Colonic mucosa (tissue), 4 donors: ENCODE measurements around the gene TIPIN. TPM values are rescaled to one million over a fixed set of nuclear protein-coding genes. Genes with fewer than 3 reads are reported as not detected.
A peak's percentile ranks its signal among the peaks of the same experiment; 100 is the strongest.

Experiments
- DNase-seq: peaks from one replicate; pipeline ENCODE4 v3.0.0-alpha.2; 2020
- H3K27ac ChIP-seq: fragments of 200-600 bp; one replicate; pipeline ENCODE4 v1.8.0; 2021
- H3K27me3 ChIP-seq: fragments of 200-600 bp; one replicate; pipeline ENCODE4 v1.8.0; 2021
- H3K36me3 ChIP-seq: fragments of 200-600 bp; one replicate; pipeline ENCODE4 v1.8.0; 2021
- H3K4me1 ChIP-seq: fragments of 200-600 bp; one replicate; pipeline ENCODE4 v1.8.0; 2021; ENCODE audit warnings: mild to moderate bottlenecking
- H3K4me3 ChIP-seq: fragments of 200-600 bp; one replicate; pipeline ENCODE4 v1.8.0; 2021
- H3K9ac ChIP-seq, 2 donors: one replicate each; pipeline ENCODE4 v1.7.0; 2013; ENCODE audit warnings: control low read depth in 2 of 2, low read depth in 2 of 2, low read length in 2 of 2
- H3K9me3 ChIP-seq: fragments of 200-600 bp; one replicate; pipeline ENCODE4 v1.8.0; 2021
- intact Hi-C: fragments of 100-400 bp; cut with DNase I; formaldehyde crosslinking; loops from one replicate; pipeline ENCODE4 v1.14.1; 2022
- total RNA-seq, 2 donors: library from RNA; stranded (reverse); fragmentation: NEBNext Ultra II Directional in 1 of 2; extraction: Animal tissue kit (Norgen Biotek cat#: 25700) in 1 of 2; gene quantifications; one replicate each; pipeline ENCODE4 v1.2.1, GENCODE V29; 2021
- TF ChIP-seq, protein P1 (sequence below): fragments of 200-600 bp; IDR thresholded peaks from one replicate; pipeline ENCODE4 v1.8.0; 2022; ENCODE audit warnings: antibody characterized with exemption, mild to moderate bottlenecking
- donor health status: healthy.
- donor health status: DM: no; HTN: no; CAD: no.
- donor health status: DM: no; HTN: no; CAD: no.

The TIPIN gene
- total RNA-seq, 2 donors from 2014 or later: 2.9 to 10.6 TPM

DNA sequence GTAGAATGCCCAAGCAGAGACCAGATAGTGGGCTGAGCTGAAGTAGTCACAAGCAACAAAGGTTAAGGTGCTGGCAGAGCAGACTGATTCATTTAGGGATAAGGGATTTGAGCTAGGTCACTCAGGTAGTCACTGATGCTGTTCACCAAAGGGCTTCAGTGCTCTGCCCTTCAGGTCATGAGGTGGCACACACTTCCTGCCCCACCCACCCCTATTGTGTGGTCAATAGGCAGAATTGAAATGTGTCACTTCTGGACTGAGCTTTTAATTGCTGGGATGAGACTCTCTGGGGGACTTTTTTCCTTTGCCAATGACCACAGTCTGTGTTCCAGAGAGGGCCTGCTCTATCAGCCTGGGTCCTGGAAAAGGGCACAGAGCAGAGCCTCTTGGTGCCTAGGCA is 66.0 kb downstream of the TIPIN start:
- Histone ChIP-seq H3K9ac (no peak overlapping the region), H3K27me3 (no peaks in the 10 kb centered on the region), H3K9me3 (no peaks in the 10 kb centered on the region), H3K4me3 (no peak overlapping the region), H3K4me1 (peaks cover 4% of the 10 kb centered on the region), H3K36me3 (no peaks in the 10 kb centered on the region), H3K27ac (no peak overlapping the region)
- TF ChIP-seq, protein P1, sequence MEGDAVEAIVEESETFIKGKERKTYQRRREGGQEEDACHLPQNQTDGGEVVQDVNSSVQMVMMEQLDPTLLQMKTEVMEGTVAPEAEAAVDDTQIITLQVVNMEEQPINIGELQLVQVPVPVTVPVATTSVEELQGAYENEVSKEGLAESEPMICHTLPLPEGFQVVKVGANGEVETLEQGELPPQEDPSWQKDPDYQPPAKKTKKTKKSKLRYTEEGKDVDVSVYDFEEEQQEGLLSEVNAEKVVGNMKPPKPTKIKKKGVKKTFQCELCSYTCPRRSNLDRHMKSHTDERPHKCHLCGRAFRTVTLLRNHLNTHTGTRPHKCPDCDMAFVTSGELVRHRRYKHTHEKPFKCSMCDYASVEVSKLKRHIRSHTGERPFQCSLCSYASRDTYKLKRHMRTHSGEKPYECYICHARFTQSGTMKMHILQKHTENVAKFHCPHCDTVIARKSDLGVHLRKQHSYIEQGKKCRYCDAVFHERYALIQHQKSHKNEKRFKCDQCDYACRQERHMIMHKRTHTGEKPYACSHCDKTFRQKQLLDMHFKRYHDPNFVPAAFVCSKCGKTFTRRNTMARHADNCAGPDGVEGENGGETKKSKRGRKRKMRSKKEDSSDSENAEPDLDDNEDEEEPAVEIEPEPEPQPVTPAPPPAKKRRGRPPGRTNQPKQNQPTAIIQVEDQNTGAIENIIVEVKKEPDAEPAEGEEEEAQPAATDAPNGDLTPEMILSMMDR: no peak
- no peak for DNase-seq
- intact Hi-C loops: no loop called here

GRCh38 chr15:66290007-66290406 is 66.5 kb downstream of the TIPIN start:
- H3K9me3 ChIP-seq: no peaks in the 10 kb centered on the region
- DNase-seq: no peak
- H3K36me3 ChIP-seq: no peaks in the 10 kb centered on the region
- H3K4me3 ChIP-seq: no peak overlapping the region
- TF ChIP-seq, protein P1: no peak
- H3K27ac ChIP-seq: no peak overlapping the region
- intact Hi-C loops: no loop called here
- H3K4me1 ChIP-seq: peaks cover 4% of the 10 kb centered on the region
- H3K27me3 ChIP-seq: no peaks in the 10 kb centered on the region
- H3K9ac ChIP-seq: no peak overlapping the region

GRCh38 chr15:66288551-66289185 is 67.8 kb downstream of the TIPIN start:
- Histone ChIP-seq H3K27me3 (no peaks in the 10 kb centered on the region), H3K9me3 (no peaks in the 10 kb centered on the region), H3K36me3 (no peaks in the 10 kb centered on the region), H3K9ac (no peak overlapping the region), H3K4me3 (no peak overlapping the region), H3K27ac (no peak overlapping the region), H3K4me1 (peaks cover 4% of the 10 kb centered on the region)
- no peak for DNase-seq
- intact Hi-C loops: loop anchor here (5.0 kb wide), 2 partner anchors 36 to 306 kb away; partner anchors contain the start of gene MEGF11
- TF ChIP-seq, protein P1: no peak

GRCh38 chr15:66288093-66288492 is 68.4 kb downstream of the TIPIN start:
- peaks cover 4% of the 10 kb centered on the region for H3K4me1 ChIP-seq
- no peak overlapping the region for H3K9ac ChIP-seq

DNA sequence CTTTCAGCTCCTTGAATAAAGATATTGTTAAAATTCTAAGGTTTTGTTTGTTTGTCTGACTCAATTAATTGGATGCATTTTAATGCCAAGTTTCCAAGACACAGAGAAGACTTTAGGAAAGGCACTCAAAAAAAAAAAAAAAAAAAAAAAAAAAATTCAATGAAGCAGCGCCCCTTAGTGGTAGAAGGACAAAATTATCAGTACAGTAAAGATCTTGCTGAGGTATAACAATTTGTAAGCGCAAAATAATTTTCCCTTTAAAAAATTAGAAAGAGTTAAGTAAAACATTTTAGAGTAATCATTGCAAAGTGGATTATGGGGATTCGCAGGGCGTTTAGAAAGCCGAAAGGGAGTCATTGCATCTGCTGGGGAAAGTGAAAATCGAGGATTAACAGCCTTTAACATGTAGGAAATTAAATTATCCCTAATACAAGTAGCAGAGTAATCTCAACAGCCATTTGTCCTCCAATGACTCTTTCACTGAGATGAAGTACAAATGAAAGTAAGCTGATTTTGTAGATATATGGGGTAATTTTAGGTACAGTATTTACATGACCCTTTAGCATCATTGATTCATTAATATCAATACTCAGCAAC is 68.9 kb downstream of the TIPIN start:
- Histone ChIP-seq H3K27ac (no peak overlapping the region), H3K4me3 (no peak overlapping the region), H3K27me3 (no peaks in the 10 kb centered on the region), H3K9ac (no peak overlapping the region), H3K9me3 (no peaks in the 10 kb centered on the region), H3K36me3 (no peaks in the 10 kb centered on the region), H3K4me1 (peaks cover 4% of the 10 kb centered on the region)
- intact Hi-C loops: loop anchor here (5.0 kb wide), 2 partner anchors 35 to 305 kb away; partner anchors contain the start of gene MEGF11
- TF ChIP-seq, protein P1: peak; percentile 60
- DNase-seq: no peak

More at GRCh38 chr15:66288093-66288492, 68.4 kb downstream of the TIPIN start:
- no peak overlapping the region for H3K27ac ChIP-seq
- TF ChIP-seq, protein P1: no peak
- H3K27me3 ChIP-seq: no peaks in the 10 kb centered on the region
- H3K36me3 ChIP-seq: no peaks in the 10 kb centered on the region
- intact Hi-C loops: loop anchor here (5.0 kb wide), 2 partner anchors 36 to 306 kb away; partner anchors contain the start of gene MEGF11
- no peak for DNase-seq
- no peak overlapping the region for H3K4me3 ChIP-seq
- H3K9me3 ChIP-seq: no peaks in the 10 kb centered on the region

Other genes with a start within 250 kb of the TIPIN start
- gene MEGF11, start 102.9 kb downstream of the TIPIN start, total RNA-seq: not detected
- gene DIS3L, start 63.1 kb downstream of the TIPIN start, total RNA-seq: 10 to 100 TPM; 17.2 to 19.9 TPM
- gene MAP2K1, start 30.2 kb upstream of the TIPIN start, total RNA-seq: 10 to 100 TPM; 50.0 to 53.2 TPM
- gene SNAPC5, start 141.1 kb upstream of the TIPIN start, total RNA-seq: 10 to 100 TPM; 17.2 to 21.3 TPM
- gene RPL4, start 148.2 kb upstream of the TIPIN start, total RNA-seq: 1,000 to 10,000 TPM; 1,582 to 1,802 TPM
- gene ZWILCH, start 148.6 kb upstream of the TIPIN start, total RNA-seq: 10 to 100 TPM in 1 of 2 donors, 1 to 10 TPM in 1; 8.4 to 20.1 TPM
- gene LCTL, start 209.3 kb upstream of the TIPIN start, total RNA-seq: not detected